Neural cell (in vitro differentiated cells): ENCODE data around the gene ARHGEF1.

Experiments used
- EZH2 ChIP-seq: fragments of 200-600, 300-800 bp; shearing (Covaris generic), sonication (generic); IDR thresholded peaks from 2 replicates; pipeline ENCODE4 v1.6.1; 2014; ENCODE audit warnings: antibody characterized with exemption, low read length, borderline replicate concordance, mild to moderate bottlenecking; ENCODE audit not compliant: insufficient read depth, poor library complexity, severe bottlenecking
- POLR2AphosphoS5 ChIP-seq: IDR thresholded peaks from 2 replicates; pipeline ENCODE4 v1.6.1; 2012
- TF ChIP-seq, protein P1 (sequence below): fragments of 450-650 bp; IDR thresholded peaks from 2 replicates; pipeline ENCODE4 v1.5.1; 2014; ENCODE audit warnings: antibody characterized with exemption, mild to moderate bottlenecking, moderate library complexity; ENCODE audit not compliant: poor library complexity, severe bottlenecking

DNA sequence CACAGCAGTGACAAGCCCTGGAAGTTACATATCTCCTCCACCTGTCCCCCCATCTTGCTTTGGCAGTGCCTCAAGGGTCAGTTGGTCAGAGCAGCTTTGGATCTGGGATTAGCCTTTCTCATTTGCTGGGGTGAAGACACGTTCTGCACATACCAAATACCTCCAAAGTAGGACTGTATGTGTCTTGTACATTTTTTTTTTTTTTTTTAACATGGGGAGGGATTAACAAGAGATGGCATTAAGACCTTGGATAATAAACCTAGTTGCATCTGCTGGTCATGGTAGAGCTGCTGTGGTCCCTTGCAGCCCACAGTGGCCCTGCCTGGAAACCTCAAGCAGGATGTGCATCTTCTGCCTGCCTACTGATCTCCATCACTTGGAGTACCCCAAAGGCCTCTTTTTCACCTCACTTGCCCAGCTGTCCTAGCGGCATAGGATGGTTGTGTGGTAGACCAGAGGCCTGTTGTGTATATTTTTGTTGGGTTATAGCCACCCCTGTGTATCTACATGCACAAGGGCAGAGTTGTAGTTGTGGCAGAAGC, 20.5 kb upstream of the ARHGEF1 start:
- TF ChIP-seq, protein P1, sequence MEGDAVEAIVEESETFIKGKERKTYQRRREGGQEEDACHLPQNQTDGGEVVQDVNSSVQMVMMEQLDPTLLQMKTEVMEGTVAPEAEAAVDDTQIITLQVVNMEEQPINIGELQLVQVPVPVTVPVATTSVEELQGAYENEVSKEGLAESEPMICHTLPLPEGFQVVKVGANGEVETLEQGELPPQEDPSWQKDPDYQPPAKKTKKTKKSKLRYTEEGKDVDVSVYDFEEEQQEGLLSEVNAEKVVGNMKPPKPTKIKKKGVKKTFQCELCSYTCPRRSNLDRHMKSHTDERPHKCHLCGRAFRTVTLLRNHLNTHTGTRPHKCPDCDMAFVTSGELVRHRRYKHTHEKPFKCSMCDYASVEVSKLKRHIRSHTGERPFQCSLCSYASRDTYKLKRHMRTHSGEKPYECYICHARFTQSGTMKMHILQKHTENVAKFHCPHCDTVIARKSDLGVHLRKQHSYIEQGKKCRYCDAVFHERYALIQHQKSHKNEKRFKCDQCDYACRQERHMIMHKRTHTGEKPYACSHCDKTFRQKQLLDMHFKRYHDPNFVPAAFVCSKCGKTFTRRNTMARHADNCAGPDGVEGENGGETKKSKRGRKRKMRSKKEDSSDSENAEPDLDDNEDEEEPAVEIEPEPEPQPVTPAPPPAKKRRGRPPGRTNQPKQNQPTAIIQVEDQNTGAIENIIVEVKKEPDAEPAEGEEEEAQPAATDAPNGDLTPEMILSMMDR = no peak
- no peak for TF ChIP-seq EZH2
- no peak for TF ChIP-seq POLR2AphosphoS5
